Smooth muscle cell of trachea (primary cell): ENCODE measurements around the gene OR2S2. TPM values are rescaled to one million over a fixed set of nuclear protein-coding genes. Genes with fewer than 3 reads are reported as not detected.

Experiments
- total RNA-seq: library from RNA; depleted of rRNA; stranded (reverse); fragments of >200 nt; gene quantifications from 2 replicates; pipeline ENCODE4 v1.2.1, GENCODE V29; 2014

The OR2S2 gene
- total RNA-seq, result not detected in 2 replicates

GRCh38 chr9:35958104-35958837 is at the start of gene OR2S2:
OR2S2 (minus strand) TSS chr9:35958154; CDS start chr9:35958098, 56 bp downstream.

DNA sequence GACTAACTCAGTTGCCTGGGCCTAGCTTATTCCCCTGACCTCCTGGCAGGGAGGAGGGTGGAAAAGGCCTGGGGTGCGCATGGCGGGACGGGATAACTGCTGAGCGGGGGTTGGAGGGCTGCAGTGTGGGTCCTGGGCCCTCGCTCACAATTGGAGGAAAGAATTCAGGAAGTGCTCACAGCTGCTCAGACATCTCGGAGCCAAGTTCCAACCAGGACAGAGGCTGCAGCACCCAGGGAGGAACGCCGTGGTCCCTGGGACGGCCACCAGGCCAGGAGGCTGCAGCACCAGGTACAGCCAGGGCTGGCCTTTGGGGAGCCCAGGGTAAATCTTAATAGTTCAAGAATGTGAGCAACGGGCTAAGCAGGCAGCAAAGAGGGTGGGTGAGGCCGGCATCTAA is 48.7 kb downstream of the OR2S2 start, which contains the start of gene SPAAR:
Gene SPAAR (plus strand): TSS at position 217 of the 400 bp plus-strand sequence. CDS start 974 bp downstream, outside the sequence.

Other genes with a start within 250 kb of the OR2S2 start
- gene TLN1, start 226.0 kb downstream of the OR2S2 start, total RNA-seq, result 445 and 453 TPM in 2 replicates
- 71.4 and 79.2 TPM in 2 replicates for gene CREB3, start 225.5 kb downstream of the OR2S2 start, total RNA-seq
- 17.5 and 20.1 TPM in 2 replicates for gene GBA2, start 208.9 kb downstream of the OR2S2 start, total RNA-seq
- 13.4 and 17.2 TPM in 2 replicates for gene RGP1, start 208.9 kb downstream of the OR2S2 start, total RNA-seq
- 1.2 TPM in 1 of 2 replicates, not detected in the other for gene MSMP, start 203.9 kb downstream of the OR2S2 start, total RNA-seq
- gene NPR2, start 166.6 kb downstream of the OR2S2 start, total RNA-seq, result 48.6 and 54.3 TPM in 2 replicates
- 0.99 and 1.5 TPM in 2 replicates for gene SPAG8, start 145.9 kb downstream of the OR2S2 start, total RNA-seq
- gene HINT2, start 143.1 kb downstream of the OR2S2 start, total RNA-seq, result 12.1 and 30.5 TPM in 2 replicates
- gene FAM221B, start 129.4 kb downstream of the OR2S2 start, total RNA-seq, result not detected in 2 replicates
- 6.5 and 7.4 TPM in 2 replicates for gene TMEM8B, start 128.9 kb downstream of the OR2S2 start, total RNA-seq
- not detected in 2 replicates for gene OR13J1, start 87.8 kb downstream of the OR2S2 start, total RNA-seq
- gene HRCT1, start 52.0 kb downstream of the OR2S2 start, total RNA-seq, result 0.15 and 0.83 TPM in 2 replicates
- gene SPAAR, start 48.7 kb downstream of the OR2S2 start, total RNA-seq, result under 0.01 TPM in 1 of 2 replicates, not detected in the other
- 81.6 and 138 TPM in 2 replicates for gene RECK, start 78.8 kb upstream of the OR2S2 start, total RNA-seq
- gene GLIPR2, start 178.6 kb upstream of the OR2S2 start, total RNA-seq, result 57.0 and 62.5 TPM in 2 replicates
- gene CCIN, start 211.2 kb upstream of the OR2S2 start, total RNA-seq, result 1.7 and 2.6 TPM in 2 replicates
- 352 and 385 TPM in 2 replicates for gene CLTA, start 232.8 kb upstream of the OR2S2 start, total RNA-seq